HG02763 (cell line): Measurements from ENCODE around the gene ATF6.
"Not testable (repeated sequence)": the region's sequence is repeated elsewhere in the genome, so short reads cannot be mapped to it uniquely, and the experiment has no call there.

Experiments
- ATAC-seq: cut with Tn5 transposase; IDR thresholded peaks from one replicate; pipeline ENCODE4 v1.9.1; 2021; ENCODE audit warnings: mild to moderate bottlenecking, moderate library complexity; ENCODE audit not compliant: unreplicated experiment

Gene ATF6

GRCh38 chr1:161731981-161732718 is 34.0 kb upstream of the ATF6 start:
- no peak for ATAC-seq

GRCh38 chr1:161733526-161733925 is 32.6 kb upstream of the ATF6 start:
- ATAC-seq = no peak

GRCh38 chr1:161735837-161736236 is 30.3 kb upstream of the ATF6 start:
- no peak for ATAC-seq

GRCh38 chr1:161736335-161736969 is 29.7 kb upstream of the ATF6 start:
- ATAC-seq = no peak

- ATAC-seq = no peak
Observed at GRCh38 chr1:161737625-161738024, 28.5 kb upstream of the ATF6 start.

GRCh38 chr1:161738627-161739287 is 27.4 kb upstream of the ATF6 start:
- ATAC-seq = peak; percentile 59

GRCh38 chr1:161739865-161740566 is 26.1 kb upstream of the ATF6 start:
- no peak for ATAC-seq

GRCh38 chr1:161740921-161741320 is 25.2 kb upstream of the ATF6 start:
- no peak for ATAC-seq

- no peak for ATAC-seq
Observed at GRCh38 chr1:161743231-161743630, 22.9 kb upstream of the ATF6 start.

GRCh38 chr1:161747801-161748200 is 18.3 kb upstream of the ATF6 start:
- no peak for ATAC-seq

- peak; percentile 98 for ATAC-seq
Observed at GRCh38 chr1:161749509-161750407, 16.4 kb upstream of the ATF6 start, which contains the start of gene DUSP12. DUSP12 (plus strand) TSS chr1:161749786; CDS start chr1:161749802, 16 bp downstream.

- ATAC-seq = no peak
Observed at GRCh38 chr1:161763522-161764098, 2.5 kb upstream of the ATF6 start.

GRCh38 chr1:161768461-161768860 is 2.3 kb downstream of the ATF6 start:
- no peak for ATAC-seq

GRCh38 chr1:161768986-161769672 is 3.0 kb downstream of the ATF6 start:
- no peak for ATAC-seq

- ATAC-seq = not testable (repeated sequence)
Observed at GRCh38 chr1:161769673-161770045, 3.5 kb downstream of the ATF6 start.

GRCh38 chr1:161770250-161770649 is 4.1 kb downstream of the ATF6 start:
- no peak for ATAC-seq

GRCh38 chr1:161771161-161771560 is 5.0 kb downstream of the ATF6 start:
- no peak for ATAC-seq

- no peak for ATAC-seq
Observed at GRCh38 chr1:161771973-161772372, 5.9 kb downstream of the ATF6 start.

- ATAC-seq = no peak
Observed at GRCh38 chr1:161772397-161772796, 6.3 kb downstream of the ATF6 start.
